Body of pancreas (tissue), 4 donors: ENCODE measurements around the gene DNM3.

Source experiments
- CTCF ChIP-seq, 7 experiments: fragments of 450-650 bp in 4 of 7; fragments of 200-600 bp in 3 of 7; sonication (generic) in 3 of 7; IDR thresholded peaks; one replicate each; pipeline ENCODE4 v1.5.1; 2016 to 2019; ENCODE audit warnings: antibody characterized with exemption in 7 of 7
- POLR2A ChIP-seq, 3 donors: fragments of 450-650 bp; IDR thresholded peaks; one replicate each; pipeline ENCODE4 v1.6.1; 2016; ENCODE audit warnings: antibody characterized with exemption in 3 of 3, mild to moderate bottlenecking in 2 of 3

- TF ChIP-seq CTCF (IDR thresholded peaks at IDR 0.05) (no peak), POLR2A (IDR thresholded peaks at IDR 0.05) (no peak)
Measured at GRCh38 chr1:172410027-172410426, 568.7 kb downstream of the DNM3 start.
